ENCODE results near the gene PRKAR2B. TPM values are rescaled to one million over a fixed set of nuclear protein-coding genes. Genes with fewer than 3 reads are reported as not detected.
A peak's percentile ranks its signal among the peaks of the same experiment; 100 is the strongest.
"Not testable (repeated sequence)": the region's sequence is repeated elsewhere in the genome, so short reads cannot be mapped to it uniquely, and the experiment has no call there.

Gene PRKAR2B
- total RNA-seq, 1 donor from 2014 or later: 75.2 TPM

DNA sequence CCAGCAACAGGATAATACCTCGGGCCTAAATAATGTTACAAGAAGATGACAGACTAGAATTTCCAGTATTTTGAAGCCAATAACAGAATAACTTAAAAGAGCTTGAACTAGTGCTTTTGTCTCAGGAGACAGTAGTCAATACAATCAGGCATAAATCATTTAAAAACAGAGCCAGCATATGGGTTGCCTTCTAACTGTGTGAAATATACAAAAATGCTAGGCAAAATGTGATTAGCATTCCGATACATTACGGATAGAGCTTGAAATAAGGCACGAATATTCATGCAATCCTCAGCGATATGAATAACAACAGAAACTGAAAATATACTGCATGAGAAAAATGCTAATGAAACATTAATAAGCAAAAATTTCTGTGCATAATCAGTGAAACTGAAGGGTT lies 18.3 kb upstream of the PRKAR2B start:
- DNase-seq (ENCODE audit: low read depth, low spot score): no peak

- DNase-seq (ENCODE audit: low read depth, low spot score): no peak
These were observed 17.3 kb upstream of the PRKAR2B start for GRCh38 chr7:107027208-107027607.

DNA sequence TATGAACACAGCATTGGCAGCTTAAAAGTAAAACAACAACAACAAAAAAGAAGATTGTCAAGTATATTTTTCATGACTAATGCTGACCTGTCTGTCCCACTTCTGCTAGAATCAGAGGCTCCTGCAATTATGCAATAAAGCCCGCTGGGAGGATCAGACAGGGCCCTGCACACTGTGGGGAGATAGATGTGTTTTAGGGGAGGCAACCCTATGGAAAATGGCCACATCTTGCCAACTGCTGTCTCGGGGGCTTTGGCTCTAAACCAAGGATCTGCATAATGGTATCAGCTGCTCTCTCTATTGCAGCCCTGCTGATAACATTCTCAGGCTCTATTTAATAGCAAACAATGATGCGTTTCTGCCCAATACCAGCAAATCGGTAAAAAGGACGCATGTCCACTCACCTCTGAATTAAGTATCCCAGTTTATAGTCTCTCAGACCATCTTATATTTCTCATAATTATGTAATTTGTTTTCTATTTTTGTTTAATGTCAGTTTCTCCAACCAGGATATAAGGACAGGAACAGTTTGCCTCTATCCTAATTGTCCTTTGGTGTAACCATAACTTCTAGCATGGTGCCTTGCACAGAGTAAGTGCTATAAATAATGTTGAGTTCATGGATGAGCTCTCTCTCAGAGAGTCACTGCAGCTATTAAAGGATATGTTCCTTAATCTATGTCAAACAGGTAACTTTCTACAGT lies 15.3 kb upstream of the PRKAR2B start:
- no peak for DNase-seq (ENCODE audit: low read depth, low spot score)

- DNase-seq (ENCODE audit: low read depth, low spot score): no peak
These were observed 14.7 kb upstream of the PRKAR2B start for GRCh38 chr7:107029764-107030286.

DNA sequence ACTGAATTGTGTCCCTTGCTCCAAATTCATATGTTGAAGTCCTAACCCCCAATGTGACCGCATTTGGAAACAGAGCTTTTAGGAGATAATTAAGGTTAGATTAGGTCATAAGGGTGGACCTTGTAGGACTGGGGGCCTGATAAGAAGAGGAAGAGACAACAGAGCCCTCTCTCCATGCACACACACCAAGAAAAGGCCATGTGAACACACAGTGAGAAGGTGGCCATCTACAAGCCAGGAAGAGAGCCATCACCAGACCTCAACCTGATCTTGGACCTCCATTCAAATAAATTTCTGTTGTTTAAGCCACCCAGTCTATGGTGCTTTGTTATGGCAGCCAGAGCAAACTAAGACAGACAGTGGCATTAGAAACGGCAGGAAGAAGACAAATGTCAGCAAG lies 12.5 kb upstream of the PRKAR2B start:
- DNase-seq (ENCODE audit: low read depth, low spot score): no peak

GRCh38 chr7:107032720-107033438 lies 11.6 kb upstream of the PRKAR2B start:
- no peak for DNase-seq (ENCODE audit: low read depth, low spot score)

DNA sequence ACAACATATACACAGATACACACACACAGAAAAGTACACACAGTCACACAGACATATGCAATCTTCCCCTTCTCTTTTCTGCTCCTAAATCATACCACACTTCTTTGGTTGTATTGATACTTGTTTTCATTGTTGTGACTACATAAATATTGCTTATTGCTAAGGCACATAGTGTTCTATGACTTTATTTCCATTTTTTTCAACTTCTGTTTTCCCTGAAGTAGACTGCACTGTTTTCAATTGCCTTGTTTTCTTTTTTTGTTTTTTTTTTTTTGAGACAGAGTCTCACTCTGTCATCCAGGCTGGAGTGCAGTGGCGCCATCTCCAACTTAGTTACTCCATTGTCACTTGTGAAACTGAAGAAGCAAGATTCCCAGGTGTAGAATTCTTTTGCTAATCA lies 10.0 kb upstream of the PRKAR2B start:
- DNase-seq (ENCODE audit: low read depth, low spot score): no peak

DNA sequence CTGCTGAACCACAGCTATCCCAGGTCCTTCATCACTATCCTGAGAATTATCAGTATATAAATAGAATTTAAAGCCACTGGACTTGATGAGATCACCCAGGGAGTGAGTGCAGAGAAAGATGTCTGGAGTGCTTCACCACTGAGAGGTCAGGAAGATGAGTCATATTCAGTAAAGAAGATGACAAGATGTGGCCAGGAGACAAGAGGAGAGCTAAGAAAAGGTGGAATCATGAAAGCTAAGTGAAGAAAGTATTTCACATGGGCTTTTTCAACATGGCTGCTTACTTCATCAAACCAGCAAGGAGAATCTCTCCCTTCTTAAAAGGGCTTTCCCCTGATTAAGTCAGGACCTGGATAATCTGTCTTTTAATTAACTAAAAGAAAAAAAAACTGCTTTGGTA lies 9.1 kb upstream of the PRKAR2B start:
- no peak for DNase-seq (ENCODE audit: low read depth, low spot score)

DNA sequence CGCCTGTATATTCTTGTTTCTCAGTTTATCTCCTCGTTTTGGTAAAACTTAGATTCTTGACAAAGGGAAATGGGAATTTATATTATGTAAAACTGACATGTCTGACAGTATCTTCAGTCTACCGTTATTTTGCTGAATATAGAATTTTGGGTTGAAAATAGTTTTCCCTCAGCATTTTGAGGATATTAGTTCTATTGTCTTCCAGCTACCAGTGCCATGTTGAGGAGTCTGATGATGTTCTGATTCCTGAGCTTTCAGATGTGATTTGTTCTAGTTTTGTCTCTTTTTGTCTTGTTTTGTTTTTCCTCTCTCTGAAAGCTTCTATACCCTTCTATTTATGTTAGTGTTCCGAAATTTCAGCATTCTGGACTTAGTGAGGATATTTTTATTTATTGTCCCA lies 8.0 kb upstream of the PRKAR2B start:
- DNase-seq (ENCODE audit: low read depth, low spot score): no peak

DNA sequence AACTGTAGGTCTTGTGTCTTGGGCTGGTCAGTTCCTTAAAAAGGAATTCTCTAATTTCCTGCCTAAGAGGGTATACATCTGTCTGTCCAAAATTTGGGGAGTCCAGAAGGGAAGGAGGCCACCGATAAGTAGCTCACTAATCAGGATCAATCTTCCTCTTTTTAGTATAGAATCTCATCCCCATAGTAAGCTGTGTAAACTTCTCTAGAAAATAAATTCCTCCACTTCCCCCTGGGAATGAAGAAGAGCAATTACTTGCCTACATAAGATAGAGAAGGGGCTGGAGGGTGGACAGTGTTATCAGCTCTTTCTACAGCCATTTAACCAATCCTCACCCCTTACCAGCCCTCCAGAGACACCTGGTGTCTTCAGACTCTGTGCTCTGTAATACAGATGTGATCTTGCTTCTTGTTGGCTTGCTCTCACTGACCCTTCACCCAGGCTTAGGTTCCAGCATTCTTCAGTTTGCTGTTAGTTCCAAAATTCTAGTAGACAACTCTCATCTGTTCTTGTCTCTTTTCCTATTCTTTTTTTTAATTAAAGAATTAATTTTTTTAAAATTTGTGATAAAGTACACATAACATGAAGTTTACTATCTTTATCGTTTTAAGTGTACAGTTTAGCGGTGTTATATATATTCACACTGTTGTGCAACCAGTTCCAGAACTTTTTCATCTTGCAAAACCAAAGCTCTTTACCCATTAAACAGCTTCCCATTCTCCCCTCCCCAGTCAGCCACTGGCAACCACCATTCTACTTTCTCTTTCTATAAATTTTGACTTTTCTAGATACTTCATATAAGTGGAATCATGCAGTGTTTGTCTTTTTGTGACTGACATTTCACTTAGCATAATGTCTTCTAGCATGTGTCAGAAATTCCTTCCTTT lies 6.5 kb upstream of the PRKAR2B start:
- no peak for DNase-seq (ENCODE audit: low read depth, low spot score)

GRCh38 chr7:107039199-107039900 lies 5.2 kb upstream of the PRKAR2B start:
- DNase-seq (ENCODE audit: low read depth, low spot score): peak; percentile 8

GRCh38 chr7:107041097-107041496 lies 3.4 kb upstream of the PRKAR2B start:
- no peak for DNase-seq (ENCODE audit: low read depth, low spot score)

DNA sequence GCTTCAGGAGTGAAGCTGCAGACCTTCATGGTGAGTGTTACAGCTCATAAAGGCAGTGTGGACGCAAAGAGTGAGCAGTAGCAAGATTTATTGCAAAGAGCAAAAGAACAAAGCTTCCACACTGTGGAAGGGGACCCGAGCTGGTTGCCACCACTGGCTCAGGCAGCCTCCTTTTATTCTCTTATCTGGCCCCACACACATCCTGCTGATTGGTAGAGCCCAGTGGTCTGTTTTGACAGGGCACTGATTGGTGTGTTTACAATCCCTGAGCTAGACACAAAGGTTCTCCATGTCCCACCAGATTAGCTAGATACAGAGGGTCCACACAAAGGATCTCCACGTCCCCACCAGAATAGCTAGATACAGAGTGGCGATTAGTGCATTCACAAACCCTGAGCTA lies 2.7 kb upstream of the PRKAR2B start:
- not testable (repeated sequence) for DNase-seq (ENCODE audit: low read depth, low spot score)

DNA sequence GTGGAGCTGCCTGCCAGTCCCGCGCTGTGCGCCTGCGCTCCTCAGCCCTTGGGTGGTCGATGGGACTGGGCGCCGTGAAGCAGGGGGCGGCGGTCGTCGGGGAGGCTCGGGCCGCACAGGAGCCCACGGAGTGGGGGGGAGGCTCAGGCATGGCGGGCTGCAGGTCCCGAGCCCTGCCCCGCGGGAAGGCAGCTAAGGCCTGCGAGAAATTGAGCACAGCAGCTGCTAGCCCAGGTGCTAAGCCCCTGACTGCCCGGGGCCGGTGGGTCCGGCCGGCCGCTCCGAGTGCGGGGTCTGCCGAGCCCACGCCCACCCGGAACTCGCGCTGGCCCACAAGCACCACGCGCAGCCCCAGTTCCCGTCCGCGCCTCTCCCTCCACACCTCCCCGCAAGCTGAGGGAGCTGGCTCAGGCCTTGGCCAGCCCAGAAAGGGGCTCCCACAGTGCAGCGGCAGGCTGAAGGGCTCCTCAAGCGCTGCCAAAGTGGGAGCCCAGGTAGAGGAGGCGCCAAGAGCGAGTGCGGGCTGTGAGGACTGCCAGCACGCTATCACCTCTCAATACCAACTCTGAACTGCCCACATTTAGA lies 2.1 kb upstream of the PRKAR2B start:
- DNase-seq (ENCODE audit: low read depth, low spot score): not testable (repeated sequence)

DNA sequence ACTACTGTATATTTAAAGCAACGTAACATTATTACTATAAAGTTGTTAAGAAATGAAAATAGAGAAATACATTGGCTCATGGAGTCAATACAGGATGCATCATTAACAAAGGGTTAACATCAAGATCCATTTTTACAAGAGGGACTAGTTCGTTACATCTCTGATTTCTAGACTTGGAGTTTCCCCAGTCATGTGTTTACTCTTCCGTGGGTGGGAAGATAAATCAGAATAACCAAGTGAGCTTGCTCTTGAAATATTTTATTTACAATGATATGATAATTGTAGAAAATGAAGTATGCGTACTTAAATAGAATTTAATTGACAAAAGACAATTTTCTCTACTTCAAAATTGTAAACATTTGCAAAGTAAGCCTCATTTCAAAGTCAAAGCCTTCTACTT lies 1.0 kb upstream of the PRKAR2B start:
- no peak for DNase-seq (ENCODE audit: low read depth, low spot score)

DNA sequence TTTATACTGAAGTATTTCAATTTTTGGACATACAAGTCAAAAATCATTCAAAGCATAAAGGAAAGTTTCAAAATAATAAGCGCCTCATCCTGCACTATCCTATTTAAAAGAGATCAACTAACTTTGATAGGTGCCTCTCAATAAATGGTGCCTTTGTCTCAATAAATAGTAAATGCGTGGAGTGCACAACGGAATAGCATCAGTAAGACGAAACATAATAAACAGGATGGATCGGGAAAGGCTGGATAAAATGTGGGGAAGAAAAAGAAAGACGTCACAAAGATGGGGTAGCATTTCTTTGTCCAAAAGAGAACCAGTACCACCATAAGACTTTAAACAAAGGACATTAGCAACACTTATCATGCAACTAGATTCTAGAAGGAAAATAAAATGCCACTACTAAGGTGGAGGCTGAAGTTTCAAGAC lies 571 bp upstream of the PRKAR2B start:
- DNase-seq (ENCODE audit: low read depth, low spot score): no peak

- DNase-seq (ENCODE audit: low read depth, low spot score): no peak
These were observed 873 bp downstream of the PRKAR2B start for GRCh38 chr7:107045195-107045960.

DNA sequence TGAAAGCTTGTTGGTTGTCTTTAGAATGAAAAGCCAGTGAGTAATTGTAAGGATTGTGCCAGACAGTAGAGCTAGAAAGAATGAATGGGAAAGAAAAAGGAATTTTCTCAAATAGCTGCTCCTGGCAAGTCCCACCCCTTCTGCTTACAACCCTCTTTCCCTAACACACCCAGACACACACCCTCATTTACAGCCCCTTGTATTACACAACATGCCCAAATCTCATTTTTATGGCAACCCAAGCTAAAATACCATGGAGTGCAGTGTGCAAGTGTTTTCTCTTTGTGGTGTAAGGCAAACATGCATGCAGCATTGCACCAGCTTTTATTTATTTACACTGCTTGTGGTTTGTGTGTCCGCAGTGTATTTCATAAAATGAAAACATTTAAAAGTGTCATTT lies 1.5 kb downstream of the PRKAR2B start:
- DNase-seq (ENCODE audit: low read depth, low spot score): no peak

DNA sequence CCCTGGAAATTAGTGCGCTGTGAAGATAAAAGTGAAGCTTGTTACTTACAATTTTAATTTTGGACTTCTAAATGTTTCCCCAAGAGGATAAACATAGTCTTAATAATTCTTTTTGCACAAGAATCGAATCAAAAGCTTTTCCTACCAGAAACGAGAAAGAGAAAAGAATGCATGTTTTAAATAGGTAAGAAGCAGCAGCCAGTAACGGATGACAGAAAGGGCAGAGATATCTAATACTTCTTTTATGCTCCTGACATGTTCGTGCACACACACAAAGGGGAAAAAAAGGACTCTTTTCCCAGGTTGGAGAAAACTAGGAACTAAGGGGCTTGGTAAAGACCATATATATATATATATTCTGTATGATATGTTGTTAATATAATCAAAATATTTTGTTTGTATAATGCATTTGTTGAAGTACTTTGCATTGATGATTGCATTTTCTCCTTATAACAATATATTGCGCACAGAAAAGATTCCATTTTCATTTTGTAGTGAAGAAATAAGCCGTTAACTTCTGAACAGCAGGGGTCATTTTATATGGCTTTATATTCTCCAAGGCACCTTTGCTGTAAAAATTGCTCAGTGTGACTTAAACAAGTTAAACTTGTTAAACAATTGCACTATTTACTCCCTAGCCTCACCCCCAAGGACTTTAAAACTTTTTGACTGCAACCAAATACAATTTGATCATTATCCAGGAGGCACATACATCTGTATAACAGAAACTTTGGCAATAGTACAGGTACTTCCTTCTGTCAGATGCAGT lies 2.2 kb downstream of the PRKAR2B start:
- no peak for DNase-seq (ENCODE audit: low read depth, low spot score)

Measured in pulmonary artery endothelial cell (primary cell).